SK-N-SH (cell line): ENCODE results near the gene FAM156B.
"Not testable (repeated sequence)": the region's sequence is repeated elsewhere in the genome, so short reads cannot be mapped to it uniquely, and the experiment has no call there.

Experiments
- MAX ChIP-seq: IDR thresholded peaks from 2 replicates; pipeline ENCODE4 v1.4.0; 2012; ENCODE audit warnings: low read depth
- POLR2AphosphoS5 ChIP-seq: IDR thresholded peaks from 2 replicates; pipeline ENCODE4 v1.6.1; 2012; ENCODE audit warnings: low read depth, low read length
- TF ChIP-seq, protein P1 (sequence below): IDR thresholded peaks from 2 replicates; pipeline ENCODE4 v1.4.0; 2012; ENCODE audit warnings: low read depth, borderline replicate concordance

DNA sequence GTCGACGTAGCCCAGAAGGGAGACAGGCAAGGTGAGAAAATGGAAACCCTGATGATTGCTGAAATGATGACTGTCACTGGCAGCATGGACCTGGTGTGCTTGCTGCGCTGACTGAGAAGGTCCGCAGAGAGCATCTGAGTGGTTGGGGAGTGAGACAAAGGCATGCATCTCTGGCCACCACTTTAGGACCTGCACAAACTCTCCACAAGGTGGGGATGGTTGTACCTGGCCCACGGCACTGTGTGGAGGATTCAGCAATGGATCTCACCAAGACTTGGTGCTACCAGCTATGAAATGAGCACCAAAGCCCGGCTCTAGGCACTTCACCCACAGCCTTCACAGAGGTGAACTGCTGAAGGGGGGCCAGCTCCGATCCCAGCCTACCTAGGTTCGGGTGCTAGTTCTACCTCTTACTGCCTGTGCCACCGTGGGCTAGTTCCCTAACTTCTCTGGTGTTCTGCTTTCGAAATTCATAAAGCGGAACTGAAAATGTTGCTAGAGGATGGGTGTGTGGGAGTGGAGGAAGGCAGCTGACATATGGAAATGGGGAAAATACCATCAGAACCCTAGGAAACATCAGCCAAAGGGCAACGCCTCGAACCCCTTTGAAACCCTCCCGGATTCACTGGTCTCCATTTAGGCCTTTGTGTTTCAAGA, 48.8 kb downstream of the FAM156B start:
- not testable (repeated sequence) for TF ChIP-seq POLR2AphosphoS5, MAX
- TF ChIP-seq, protein P1, sequence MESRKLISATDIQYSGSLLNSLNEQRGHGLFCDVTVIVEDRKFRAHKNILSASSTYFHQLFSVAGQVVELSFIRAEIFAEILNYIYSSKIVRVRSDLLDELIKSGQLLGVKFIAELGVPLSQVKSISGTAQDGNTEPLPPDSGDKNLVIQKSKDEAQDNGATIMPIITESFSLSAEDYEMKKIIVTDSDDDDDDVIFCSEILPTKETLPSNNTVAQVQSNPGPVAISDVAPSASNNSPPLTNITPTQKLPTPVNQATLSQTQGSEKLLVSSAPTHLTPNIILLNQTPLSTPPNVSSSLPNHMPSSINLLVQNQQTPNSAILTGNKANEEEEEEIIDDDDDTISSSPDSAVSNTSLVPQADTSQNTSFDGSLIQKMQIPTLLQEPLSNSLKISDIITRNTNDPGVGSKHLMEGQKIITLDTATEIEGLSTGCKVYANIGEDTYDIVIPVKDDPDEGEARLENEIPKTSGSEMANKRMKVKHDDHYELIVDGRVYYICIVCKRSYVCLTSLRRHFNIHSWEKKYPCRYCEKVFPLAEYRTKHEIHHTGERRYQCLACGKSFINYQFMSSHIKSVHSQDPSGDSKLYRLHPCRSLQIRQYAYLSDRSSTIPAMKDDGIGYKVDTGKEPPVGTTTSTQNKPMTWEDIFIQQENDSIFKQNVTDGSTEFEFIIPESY: not testable (repeated sequence)
